GF-D8 (cell line): ENCODE results near the gene KCNJ3.
"Not testable (repeated sequence)": the region's sequence is repeated elsewhere in the genome, so short reads cannot be mapped to it uniquely, and the experiment has no call there.

ENCODE experiments used
- DNase-seq: peaks from one replicate; lab custom pipeline; 2025; lab: John Stamatoyannopoulos, UW

KCNJ3 gene

DNA sequence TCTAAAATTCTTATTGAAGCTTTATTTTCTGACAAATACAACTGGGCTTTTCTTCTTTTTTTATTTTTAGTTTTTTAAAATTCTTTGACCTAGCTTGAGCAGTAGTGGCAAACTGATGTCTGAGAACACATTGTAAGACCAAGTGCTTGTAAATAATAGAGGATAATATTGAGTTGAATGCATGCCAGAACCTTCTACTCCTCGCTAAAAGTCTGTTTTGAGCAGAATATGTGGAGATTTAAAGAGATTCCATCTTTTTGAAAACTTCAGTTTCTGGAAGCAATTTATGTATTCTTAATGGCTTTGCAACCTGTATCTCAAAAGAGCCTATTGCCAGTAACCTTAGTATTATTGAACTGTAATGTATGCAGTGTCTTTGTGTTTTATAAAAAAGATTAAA, 148.3 kb downstream of the KCNJ3 start:
- no peak for DNase-seq

GRCh38 chr2:154849482-154849881, 151.0 kb downstream of the KCNJ3 start:
- DNase-seq, result no peak

DNA sequence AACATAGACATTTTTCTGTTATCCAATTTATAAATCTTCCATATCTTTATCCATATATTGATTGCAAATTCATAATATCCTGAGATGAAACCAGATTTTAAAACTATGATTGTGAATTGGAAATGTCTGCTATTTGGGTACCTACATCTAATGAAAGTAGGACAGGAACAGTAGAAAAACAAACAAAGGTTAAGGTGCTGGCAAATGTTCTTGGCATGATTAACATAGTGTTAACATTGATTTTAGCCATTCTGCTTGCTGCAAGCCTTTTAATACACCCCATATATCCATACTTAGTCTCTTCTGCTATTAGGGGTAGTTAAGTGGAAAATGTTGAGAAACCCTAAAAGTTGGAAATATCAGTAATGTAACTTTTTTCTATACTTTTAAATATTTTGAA, 152.0 kb downstream of the KCNJ3 start:
- DNase-seq, result no peak

GRCh38 chr2:154855138-154855537, 156.6 kb downstream of the KCNJ3 start:
- no peak for DNase-seq

DNA sequence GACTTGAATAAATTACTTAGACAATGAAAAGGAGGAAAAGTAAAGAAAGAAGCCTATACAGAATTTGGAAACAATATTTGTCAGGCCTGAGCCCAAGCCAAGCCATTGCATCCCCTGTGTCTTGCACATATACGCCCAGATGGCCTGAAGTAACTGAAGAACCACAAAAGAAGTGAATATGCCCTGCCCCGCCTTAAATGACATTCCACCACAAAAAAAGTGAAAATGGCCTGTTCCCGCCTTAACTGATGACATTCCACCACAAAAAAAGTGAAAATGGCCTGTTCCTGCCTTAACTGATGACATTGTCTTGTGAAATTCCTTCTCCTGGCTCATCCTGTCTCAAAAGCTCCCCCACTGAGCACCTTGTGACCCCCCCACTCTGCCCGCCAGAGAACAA, 168.7 kb downstream of the KCNJ3 start:
- not testable (repeated sequence) for DNase-seq

DNA sequence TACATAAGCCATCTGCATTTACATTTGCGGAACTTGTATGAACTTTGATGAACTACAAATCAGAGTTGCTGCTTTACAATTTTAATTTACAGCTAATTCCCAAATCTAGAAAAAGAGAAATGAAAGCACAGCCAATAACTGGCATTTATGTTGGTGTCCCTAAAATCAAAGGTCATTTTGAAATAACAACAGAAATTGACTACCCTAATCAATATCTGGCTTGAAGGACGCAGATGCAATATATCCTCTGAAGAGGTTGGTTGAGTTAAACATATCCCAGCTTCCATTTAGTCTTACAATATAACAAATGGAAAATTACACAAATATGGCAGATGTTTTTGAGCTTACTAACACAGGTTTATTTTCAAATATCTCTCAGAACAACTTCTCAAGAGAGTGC, 177.5 kb downstream of the KCNJ3 start:
- DNase-seq, result no peak

GRCh38 chr2:154882725-154883124, 184.2 kb downstream of the KCNJ3 start:
- DNase-seq, result no peak

- DNase-seq, result no peak
Measured at GRCh38 chr2:154886316-154886715, 187.8 kb downstream of the KCNJ3 start.

- no peak for DNase-seq
Measured at GRCh38 chr2:154898269-154898668, 199.8 kb downstream of the KCNJ3 start.

- DNase-seq, result no peak
Measured at GRCh38 chr2:154901063-154901462, 202.6 kb downstream of the KCNJ3 start.
